ENCODE data around the gene HSF5.

Gene HSF5

GRCh38 chr17:58391302-58391984, 96.8 kb downstream of the HSF5 start:
- no peak for TF ChIP-seq CTCF (IDR thresholded peaks at IDR 0.05; ENCODE audit: insufficient read depth, low read length)
- TF ChIP-seq GABPA (IDR thresholded peaks at IDR 0.05; ENCODE audit: low read depth) = no peak
- no peak for TF ChIP-seq SPI1 (IDR thresholded peaks at IDR 0.05; ENCODE audit: borderline replicate concordance, low read depth)
- TF ChIP-seq REST (IDR thresholded peaks at IDR 0.05; ENCODE audit: insufficient replicate concordance, low read depth) = no peak
- TF ChIP-seq POLR2AphosphoS5 (IDR thresholded peaks at IDR 0.05; ENCODE audit: low read depth) = no peak
- Histone ChIP-seq H3K4me3 (replicated peaks; ENCODE audit: insufficient read depth, low read length) (no peak overlapping the region), H3K27ac (replicated peaks) (no peak overlapping the region), H3K27me3 (ENCODE audit: insufficient read depth, poor library complexity, severe bottlenecking) (no peaks in the 10 kb centered on the region)
- DNase-seq (ENCODE audit: low read depth in 1 of 2, low spot score in 1 of 2) = no peak

GRCh38 chr17:58390884-58391283, 97.3 kb downstream of the HSF5 start:
- Histone ChIP-seq H3K27ac (replicated peaks) (no peak overlapping the region), H3K27me3 (ENCODE audit: insufficient read depth, poor library complexity, severe bottlenecking) (no peaks in the 10 kb centered on the region), H3K4me3 (replicated peaks; ENCODE audit: insufficient read depth, low read length) (no peak overlapping the region)
- TF ChIP-seq GABPA (IDR thresholded peaks at IDR 0.05; ENCODE audit: low read depth) = no peak
- no peak for DNase-seq (ENCODE audit: low read depth in 1 of 2, low spot score in 1 of 2)

GRCh38 chr17:58388302-58389190, 99.7 kb downstream of the HSF5 start:
- H3K27ac ChIP-seq (replicated peaks) = no peak overlapping the region
- DNase-seq (ENCODE audit: low read depth in 1 of 2, low spot score in 1 of 2) = no peak
- no peak overlapping the region for H3K4me3 ChIP-seq (replicated peaks; ENCODE audit: insufficient read depth, low read length)
- no peaks in the 10 kb centered on the region for H3K27me3 ChIP-seq (ENCODE audit: insufficient read depth, poor library complexity, severe bottlenecking)
- no peak for TF ChIP-seq REST (IDR thresholded peaks at IDR 0.05; ENCODE audit: insufficient replicate concordance, low read depth)
- TF ChIP-seq POLR2AphosphoS5 (IDR thresholded peaks at IDR 0.05; ENCODE audit: low read depth) = no peak
- no peak for TF ChIP-seq GABPA (IDR thresholded peaks at IDR 0.05; ENCODE audit: low read depth)
- no peak for TF ChIP-seq SPI1 (IDR thresholded peaks at IDR 0.05; ENCODE audit: borderline replicate concordance, low read depth)
- no peak for TF ChIP-seq CTCF (IDR thresholded peaks at IDR 0.05; ENCODE audit: insufficient read depth, low read length)

- DNase-seq (ENCODE audit: low read depth in 1 of 2, low spot score in 1 of 2) = no peak
- Histone ChIP-seq H3K4me3 (replicated peaks; ENCODE audit: insufficient read depth, low read length) (no peak overlapping the region), H3K27ac (replicated peaks) (no peak overlapping the region), H3K27me3 (ENCODE audit: insufficient read depth, poor library complexity, severe bottlenecking) (no peaks in the 10 kb centered on the region)
- no peak for TF ChIP-seq REST (IDR thresholded peaks at IDR 0.05; ENCODE audit: insufficient replicate concordance, low read depth)
These were observed 100.4 kb downstream of the HSF5 start for GRCh38 chr17:58387834-58388233.

Data from HL-60 (cell line).